ENCODE measurements around the gene ITPKC. TPM values are rescaled to one million over a fixed set of nuclear protein-coding genes. Genes with fewer than 3 reads are reported as not detected.

ITPKC gene
- polyA plus RNA-seq, 1 experiment = 8.9 TPM

DNA sequence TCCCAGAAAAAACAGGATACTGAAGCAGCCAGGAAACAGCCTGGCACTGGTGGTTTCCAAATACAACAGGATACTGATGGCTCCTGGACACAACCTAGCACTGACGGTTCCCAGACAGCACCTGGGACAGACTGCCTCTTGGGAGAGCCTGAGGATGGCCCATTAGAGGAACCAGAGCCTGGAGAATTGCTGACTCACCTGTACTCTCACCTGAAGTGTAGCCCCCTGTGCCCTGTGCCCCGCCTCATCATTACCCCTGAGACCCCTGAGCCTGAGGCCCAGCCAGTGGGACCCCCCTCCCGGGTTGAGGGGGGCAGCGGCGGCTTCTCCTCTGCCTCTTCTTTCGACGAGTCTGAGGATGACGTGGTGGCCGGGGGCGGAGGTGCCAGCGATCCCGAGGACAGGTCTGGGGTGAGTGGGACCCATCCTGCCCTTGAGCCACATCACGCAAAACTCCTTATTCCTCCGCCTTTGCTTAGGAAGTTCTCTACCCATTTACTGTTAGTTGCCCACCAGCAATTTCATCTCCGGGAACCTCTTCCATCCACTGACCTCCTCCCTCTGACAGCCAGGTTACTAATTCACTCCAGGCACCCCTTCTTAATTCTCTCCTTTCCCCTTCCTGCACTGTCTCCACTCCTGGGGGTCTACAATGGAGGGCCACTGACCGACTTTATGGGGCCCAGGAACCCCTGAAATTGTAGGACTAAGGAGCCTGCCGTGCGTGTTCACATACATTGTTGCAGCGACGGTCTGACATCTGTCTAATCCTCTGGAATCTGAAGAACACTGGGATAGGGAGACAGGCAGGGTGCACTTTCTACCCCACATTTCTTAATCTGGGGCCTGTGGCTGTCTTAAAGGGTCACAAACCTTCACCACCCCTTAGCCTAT, 1.2 kb downstream of the ITPKC start:
- Histone ChIP-seq H3K4me3 (ENCODE audit: low read depth, low read length) (peak overlapping the region; percentile 89), H3K9me3 (ENCODE audit: control insufficient read depth, insufficient read depth, low read length) (no peaks in the 10 kb centered on the region), H3K27me3 (ENCODE audit: control insufficient read depth, insufficient read depth, low read length) (no peaks in the 10 kb centered on the region), H3K27ac (ENCODE audit: low read depth, low read length) (peak overlapping the region; percentile 83)
- DNase-seq (ENCODE audit: low read depth, low spot score) = no peak
- TF ChIP-seq, protein P1, sequence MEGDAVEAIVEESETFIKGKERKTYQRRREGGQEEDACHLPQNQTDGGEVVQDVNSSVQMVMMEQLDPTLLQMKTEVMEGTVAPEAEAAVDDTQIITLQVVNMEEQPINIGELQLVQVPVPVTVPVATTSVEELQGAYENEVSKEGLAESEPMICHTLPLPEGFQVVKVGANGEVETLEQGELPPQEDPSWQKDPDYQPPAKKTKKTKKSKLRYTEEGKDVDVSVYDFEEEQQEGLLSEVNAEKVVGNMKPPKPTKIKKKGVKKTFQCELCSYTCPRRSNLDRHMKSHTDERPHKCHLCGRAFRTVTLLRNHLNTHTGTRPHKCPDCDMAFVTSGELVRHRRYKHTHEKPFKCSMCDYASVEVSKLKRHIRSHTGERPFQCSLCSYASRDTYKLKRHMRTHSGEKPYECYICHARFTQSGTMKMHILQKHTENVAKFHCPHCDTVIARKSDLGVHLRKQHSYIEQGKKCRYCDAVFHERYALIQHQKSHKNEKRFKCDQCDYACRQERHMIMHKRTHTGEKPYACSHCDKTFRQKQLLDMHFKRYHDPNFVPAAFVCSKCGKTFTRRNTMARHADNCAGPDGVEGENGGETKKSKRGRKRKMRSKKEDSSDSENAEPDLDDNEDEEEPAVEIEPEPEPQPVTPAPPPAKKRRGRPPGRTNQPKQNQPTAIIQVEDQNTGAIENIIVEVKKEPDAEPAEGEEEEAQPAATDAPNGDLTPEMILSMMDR (IDR thresholded peaks at IDR 0.05; ENCODE audit: low read depth, low read length) = no peak
- ChIA-PET POLR2A (interaction anchor here (0.5 to 2.3 kb wide), 6 partner anchors 27 to 80 kb away, joined by 3 to 20 read pairs (median 8); partner anchors contain the start of genes ACTMAP, EGLN2, NUMBL and SNRPA), CTCF (interaction anchor here (1.1 to 2.1 kb wide), 2 partner anchors 60 to 84 kb away, joined by 3 to 5 read pairs; partner anchors contain the start of gene RAB4B)

DNA sequence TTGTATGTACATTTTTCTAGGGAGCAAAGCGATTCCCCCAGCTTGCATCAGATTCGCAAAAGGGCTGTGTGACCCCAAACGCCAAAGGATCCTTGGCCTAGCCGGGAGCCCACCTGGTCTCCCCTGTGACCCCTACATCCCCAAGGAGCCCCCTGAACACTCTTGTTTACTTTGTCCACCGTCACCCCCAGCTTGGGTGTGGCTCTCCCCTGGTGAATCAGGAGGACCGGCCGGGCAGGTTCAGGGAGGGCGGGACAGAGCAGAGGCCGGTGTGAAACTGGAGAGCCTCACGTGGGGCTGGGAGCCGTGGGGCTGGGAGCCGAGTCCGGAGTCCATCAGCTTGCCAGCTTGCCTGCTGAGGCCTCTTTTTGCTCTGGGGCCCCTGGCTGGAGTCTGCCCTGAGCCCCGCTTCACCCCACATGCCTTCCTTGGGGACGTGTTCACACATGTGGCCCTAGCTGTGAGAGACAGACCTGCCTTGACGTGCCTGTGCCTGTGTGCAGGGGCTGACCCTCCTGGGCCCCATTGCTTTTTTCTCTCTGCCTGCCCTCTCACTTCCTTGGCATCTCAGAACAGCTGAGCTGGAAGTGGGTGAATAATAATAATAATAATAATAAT, 2.0 kb downstream of the ITPKC start:
- POLR2A ChIA-PET = interaction anchor here (1.0 kb wide), 1 partner anchor 80 kb away, joined by 4 read pairs; the partner anchor contains the start of gene EGLN2
- TF ChIP-seq, protein P1 (IDR thresholded peaks at IDR 0.05; ENCODE audit: low read depth, low read length) = no peak
- Histone ChIP-seq H3K27ac (ENCODE audit: low read depth, low read length) (peak overlapping the region; percentile 83), H3K4me3 (ENCODE audit: low read depth, low read length) (peak overlapping the region; percentile 89), H3K9me3 (ENCODE audit: control insufficient read depth, insufficient read depth, low read length) (no peaks in the 10 kb centered on the region), H3K27me3 (ENCODE audit: control insufficient read depth, insufficient read depth, low read length) (no peaks in the 10 kb centered on the region)
- DNase-seq (ENCODE audit: low read depth, low spot score) = no peak
- CTCF ChIA-PET = no interaction called here

GRCh38 chr19:40719414-40719894, 2.5 kb downstream of the ITPKC start:
- Histone ChIP-seq H3K27ac (ENCODE audit: low read depth, low read length) (no peak overlapping the region), H3K27me3 (ENCODE audit: control insufficient read depth, insufficient read depth, low read length) (no peaks in the 10 kb centered on the region), H3K9me3 (ENCODE audit: control insufficient read depth, insufficient read depth, low read length) (no peaks in the 10 kb centered on the region), H3K4me3 (ENCODE audit: low read depth, low read length) (peak overlapping the region; percentile 89)
- TF ChIP-seq, protein P1 (IDR thresholded peaks at IDR 0.05; ENCODE audit: low read depth, low read length) = no peak
- no peak for DNase-seq (ENCODE audit: low read depth, low spot score)
- ChIA-PET CTCF (no interaction called here), POLR2A (interaction anchor here (1.0 kb wide), 1 partner anchor 79 kb away, joined by 4 read pairs; the partner anchor contains the start of gene EGLN2)

- TF ChIP-seq, protein P1 (IDR thresholded peaks at IDR 0.05; ENCODE audit: low read depth, low read length) = no peak
- DNase-seq (ENCODE audit: low read depth, low spot score) = no peak
- H3K27ac ChIP-seq (ENCODE audit: low read depth, low read length) = no peak overlapping the region
- no peaks in the 10 kb centered on the region for H3K9me3 ChIP-seq (ENCODE audit: control insufficient read depth, insufficient read depth, low read length)
- POLR2A ChIA-PET = no interaction called here
- CTCF ChIA-PET = no interaction called here
- no peak overlapping the region for H3K4me3 ChIP-seq (ENCODE audit: low read depth, low read length)
- H3K27me3 ChIP-seq (ENCODE audit: control insufficient read depth, insufficient read depth, low read length) = no peaks in the 10 kb centered on the region
These were observed 4.2 kb downstream of the ITPKC start for GRCh38 chr19:40721140-40721486.

All from AG04450 (cell line).